ENCODE measurements around the gene IFNAR1.

DNA sequence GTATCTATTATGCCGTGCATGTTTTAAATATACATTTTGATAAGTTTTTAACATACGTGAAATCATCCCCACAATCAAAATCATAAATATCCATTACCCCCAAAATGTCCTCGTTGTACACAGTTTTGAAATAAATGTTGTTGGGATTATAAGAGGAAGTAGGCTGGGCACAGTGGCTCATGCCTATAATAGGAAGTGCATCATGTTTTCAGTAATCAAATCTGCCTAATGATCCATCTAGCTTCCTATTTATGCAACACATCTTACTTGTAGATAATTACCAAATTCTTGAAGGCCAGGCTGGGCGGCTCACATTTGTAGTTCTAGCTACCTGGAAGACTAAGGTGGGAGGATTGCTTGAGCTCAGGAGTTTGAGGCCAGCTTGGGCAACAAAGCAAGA, 63.4 kb downstream of the IFNAR1 start:
- TF ChIP-seq CTCF (conservative IDR thresholded peaks at IDR 0.05 in 1 of 2, IDR thresholded peaks at IDR 0.05 in 1 of 2; ENCODE audit: low read depth in 1 of 2, low read length in 2 of 2) (no peak), EZH2 (IDR thresholded peaks at IDR 0.05; ENCODE audit: low read length, missing control alignments) (no peak)

All from fibroblast of lung (primary cell).